BJ (cell line): ENCODE measurements around the gene FLNB. TPM values are rescaled to one million over a fixed set of nuclear protein-coding genes. Genes with fewer than 3 reads are reported as not detected.

Experiments used
- CTCF ChIA-PET: fragments of 350-600 bp; formaldehyde crosslinking; extraction: SDS; loops from one replicate; lab custom pipeline; 2021; ENCODE audit warnings: antibody characterized with exemption, inconsistent platforms; lab: Yijun Ruan, JAX
- POLR2A ChIA-PET: fragments of 300-600 bp; sonication (Branson Sonifier 250); formaldehyde crosslinking; extraction: SDS; loops from one replicate; lab custom pipeline; 2021; ENCODE audit warnings: antibody characterized with exemption; lab: Charles Lee
- DNase-seq: peaks from one replicate; pipeline ENCODE4 v3.0.0-alpha.2; 2011; ENCODE audit warnings: low read depth
- H3K27me3 ChIP-seq: 2 replicates; pipeline ENCODE4 v1.6.0; 2011; ENCODE audit warnings: low read length; ENCODE audit not compliant: control insufficient read depth, insufficient read depth
- H3K36me3 ChIP-seq: 2 replicates; pipeline ENCODE4 v1.5.1; 2011; ENCODE audit warnings: low read length; ENCODE audit not compliant: control insufficient read depth, insufficient read depth
- H3K4me3 ChIP-seq: 2 replicates; pipeline ENCODE4 v1.5.1; 2011; ENCODE audit warnings: low read depth, mild to moderate bottlenecking, control low read depth, low read length
- polyA plus RNA-seq: library from polyadenylated mRNA; depleted of rRNA; stranded (reverse); fragments of >200 nt; gene quantifications from 2 replicates; pipeline ENCODE4 v1.2.3, GENCODE V29; 2011
- TF ChIP-seq, protein P1 (sequence below): IDR thresholded peaks from 2 replicates; pipeline ENCODE4 v1.5.1; 2011; ENCODE audit warnings: low read depth, mild to moderate bottlenecking, control low read depth, inconsistent platforms, low read length, moderate library complexity; ENCODE audit not compliant: insufficient read depth

The FLNB gene
- polyA plus RNA-seq, 1 experiment, result 111 TPM

DNA sequence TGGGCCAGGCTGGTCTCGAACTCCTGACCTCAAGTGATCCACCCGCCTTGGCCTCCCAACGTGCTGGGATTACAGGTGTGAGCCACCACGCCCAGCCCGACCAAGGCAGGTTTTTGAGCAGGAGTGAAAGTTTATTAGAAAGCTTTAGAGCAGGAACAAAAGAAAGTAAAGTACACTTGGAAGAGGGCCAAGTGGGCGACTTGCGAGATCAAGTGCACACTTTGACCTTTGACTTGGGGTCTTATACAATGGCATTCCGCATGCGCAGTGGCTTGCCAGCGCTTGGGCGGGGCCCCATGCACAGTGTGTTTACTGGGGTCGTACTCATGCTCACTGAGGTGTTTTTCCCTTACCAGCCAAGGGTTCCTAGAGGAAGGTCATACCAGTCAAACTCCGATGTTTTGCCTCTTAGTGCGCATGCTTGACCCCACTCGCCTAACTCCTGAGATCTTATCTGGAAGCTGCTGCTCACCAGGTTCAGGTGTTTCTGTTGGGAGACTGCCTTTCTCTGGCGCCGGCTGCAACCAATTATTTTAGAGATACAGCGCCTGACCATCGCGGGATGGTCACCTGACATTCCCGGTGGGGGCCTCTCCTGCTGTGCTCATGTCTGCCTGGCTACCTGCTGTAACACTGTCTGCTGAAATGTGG lies 46.9 kb upstream of the FLNB start:
- Histone ChIP-seq H3K27me3 (no peaks in the 10 kb centered on the region), H3K36me3 (no peaks in the 10 kb centered on the region), H3K4me3 (no peak overlapping the region)
- TF ChIP-seq, protein P1, sequence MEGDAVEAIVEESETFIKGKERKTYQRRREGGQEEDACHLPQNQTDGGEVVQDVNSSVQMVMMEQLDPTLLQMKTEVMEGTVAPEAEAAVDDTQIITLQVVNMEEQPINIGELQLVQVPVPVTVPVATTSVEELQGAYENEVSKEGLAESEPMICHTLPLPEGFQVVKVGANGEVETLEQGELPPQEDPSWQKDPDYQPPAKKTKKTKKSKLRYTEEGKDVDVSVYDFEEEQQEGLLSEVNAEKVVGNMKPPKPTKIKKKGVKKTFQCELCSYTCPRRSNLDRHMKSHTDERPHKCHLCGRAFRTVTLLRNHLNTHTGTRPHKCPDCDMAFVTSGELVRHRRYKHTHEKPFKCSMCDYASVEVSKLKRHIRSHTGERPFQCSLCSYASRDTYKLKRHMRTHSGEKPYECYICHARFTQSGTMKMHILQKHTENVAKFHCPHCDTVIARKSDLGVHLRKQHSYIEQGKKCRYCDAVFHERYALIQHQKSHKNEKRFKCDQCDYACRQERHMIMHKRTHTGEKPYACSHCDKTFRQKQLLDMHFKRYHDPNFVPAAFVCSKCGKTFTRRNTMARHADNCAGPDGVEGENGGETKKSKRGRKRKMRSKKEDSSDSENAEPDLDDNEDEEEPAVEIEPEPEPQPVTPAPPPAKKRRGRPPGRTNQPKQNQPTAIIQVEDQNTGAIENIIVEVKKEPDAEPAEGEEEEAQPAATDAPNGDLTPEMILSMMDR, result no peak
- DNase-seq, result no peak
- ChIA-PET POLR2A (no interaction called here), CTCF (interaction anchor here (0.9 to 2.3 kb wide), 11 partner anchors 12 to 217 kb away, joined by 3 to 9 read pairs (median 4); no protein-coding TSS in a partner anchor)

DNA sequence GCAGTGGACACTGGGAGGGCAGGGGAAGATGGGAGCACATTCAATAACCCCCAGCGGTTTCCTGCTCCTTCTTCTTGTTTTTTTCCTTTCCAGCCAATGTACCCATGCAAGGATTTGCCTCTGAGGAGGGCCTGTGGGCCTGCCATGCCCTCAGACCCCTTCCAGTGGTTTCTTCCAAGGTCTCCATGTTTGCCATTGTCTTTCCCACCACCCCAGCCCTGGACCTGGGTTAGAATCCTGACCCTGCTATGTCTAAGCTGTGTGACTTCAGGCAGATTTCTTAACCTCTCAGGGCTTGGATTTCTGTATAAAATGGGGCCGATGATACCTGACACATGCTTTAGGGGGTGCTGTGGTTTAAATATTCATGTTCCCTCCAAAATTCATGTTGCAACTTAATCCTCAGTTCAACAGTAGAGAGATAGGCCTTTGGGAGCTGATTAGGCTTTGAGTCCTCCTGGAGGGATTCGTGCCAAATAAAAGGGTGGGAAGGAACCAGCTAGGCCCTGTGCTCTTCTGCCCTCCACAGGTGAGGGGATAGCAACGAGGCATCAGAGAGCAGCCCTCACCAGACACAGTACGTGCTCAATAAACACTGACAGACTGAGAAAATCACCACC lies 46.3 kb upstream of the FLNB start:
- H3K27me3 ChIP-seq, result no peaks in the 10 kb centered on the region
- H3K36me3 ChIP-seq, result no peaks in the 10 kb centered on the region
- no peak overlapping the region for H3K4me3 ChIP-seq
- no peak for DNase-seq
- POLR2A ChIA-PET, result no interaction called here
- CTCF ChIA-PET, result interaction anchor here (0.7 to 2.3 kb wide), 12 partner anchors 12 to 278 kb away, joined by 3 to 9 read pairs (median 4); no protein-coding TSS in a partner anchor
- TF ChIP-seq, protein P1, result peak; percentile 54

DNA sequence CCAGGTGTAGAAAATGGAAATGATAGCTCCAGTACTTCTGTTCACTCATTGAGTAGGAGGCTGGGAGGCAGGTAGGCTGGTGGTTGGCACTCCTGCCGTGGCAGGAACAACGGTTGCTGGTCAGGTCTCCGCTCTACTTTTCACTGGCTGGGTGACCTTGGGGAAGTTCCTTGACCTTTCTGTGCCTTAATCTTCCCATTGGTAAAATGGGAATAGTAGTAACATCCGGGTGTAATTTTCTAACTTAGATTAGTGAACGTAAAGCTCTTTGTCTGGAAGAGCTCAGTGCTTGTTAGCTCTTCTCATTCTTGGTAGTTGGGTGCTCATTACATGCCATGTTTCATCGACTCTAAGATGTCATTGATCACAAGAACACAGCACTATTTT lies 45.8 kb upstream of the FLNB start:
- TF ChIP-seq, protein P1, result no peak
- no peak overlapping the region for H3K4me3 ChIP-seq
- no peak for DNase-seq
- POLR2A ChIA-PET, result interaction anchor here (0.6 kb wide), 1 partner anchor 48 kb away, joined by 3 read pairs; no protein-coding TSS in a partner anchor
- CTCF ChIA-PET, result interaction anchor here (0.7 to 2.3 kb wide), 10 partner anchors 11 to 278 kb away, joined by 3 to 9 read pairs (median 4); no protein-coding TSS in a partner anchor
- no peaks in the 10 kb centered on the region for H3K36me3 ChIP-seq
- no peaks in the 10 kb centered on the region for H3K27me3 ChIP-seq

DNA sequence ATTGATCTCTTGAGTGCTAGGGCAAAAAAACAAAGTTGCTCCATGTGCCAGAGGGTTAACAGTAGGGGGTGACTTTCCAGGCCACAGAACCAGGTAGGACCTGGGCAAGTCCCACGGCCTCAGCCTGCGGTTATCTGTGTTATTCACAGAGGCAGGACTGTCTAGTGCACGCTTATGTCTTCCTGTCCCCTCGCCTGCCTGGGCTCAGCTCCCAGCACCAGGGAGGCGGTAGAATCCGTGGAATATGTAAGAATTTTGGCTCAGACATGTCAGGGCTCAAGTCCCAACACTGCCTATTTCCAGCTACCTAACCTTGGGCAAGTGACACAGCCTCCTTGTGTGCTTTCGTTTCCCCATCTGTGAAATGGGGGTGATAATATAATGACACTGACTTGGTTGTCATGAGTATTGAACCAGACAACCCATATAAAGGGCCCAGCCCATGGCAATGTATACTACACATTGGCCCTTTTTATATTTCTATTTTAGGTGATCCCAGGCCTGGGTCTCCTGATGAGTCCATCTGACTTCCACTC lies 44.3 kb upstream of the FLNB start:
- ChIA-PET POLR2A (no interaction called here), CTCF (interaction anchor here (0.6 to 2.3 kb wide), 2 partner anchors 14 to 91 kb away, joined by 3 to 7 read pairs; no protein-coding TSS in a partner anchor)
- no peaks in the 10 kb centered on the region for H3K36me3 ChIP-seq
- no peaks in the 10 kb centered on the region for H3K27me3 ChIP-seq
- H3K4me3 ChIP-seq, result no peak overlapping the region
- no peak for DNase-seq
- TF ChIP-seq, protein P1, result no peak

DNA sequence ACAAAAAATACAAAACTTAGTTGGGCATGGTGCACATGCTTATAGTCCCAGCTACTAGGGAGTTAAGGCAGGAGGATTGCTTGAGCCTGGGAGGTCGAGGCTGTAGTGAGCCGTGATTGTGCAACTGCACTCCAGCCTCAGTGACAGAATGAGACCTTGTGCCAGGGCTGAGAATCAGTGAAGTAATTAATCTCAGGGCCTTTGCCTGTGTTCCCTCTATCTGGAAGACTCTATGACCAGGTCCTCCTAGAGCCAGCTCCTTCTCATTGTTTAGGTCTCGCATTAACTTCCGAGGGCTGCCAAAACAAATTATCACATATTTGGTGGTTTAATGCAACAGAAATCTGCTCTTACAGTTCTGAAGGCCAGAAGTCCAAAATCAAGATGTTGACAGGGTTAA lies 41.4 kb upstream of the FLNB start:
- CTCF ChIA-PET, result interaction anchor here (0.6 to 1.0 kb wide), 2 partner anchors 12 to 114 kb away, joined by 3 read pairs; no protein-coding TSS in a partner anchor
- TF ChIP-seq, protein P1, result no peak

More for the DNA sequence above, 41.4 kb upstream of the FLNB start:
- H3K27me3 ChIP-seq, result no peaks in the 10 kb centered on the region
- no peaks in the 10 kb centered on the region for H3K36me3 ChIP-seq
- DNase-seq, result no peak
- no peak overlapping the region for H3K4me3 ChIP-seq
- POLR2A ChIA-PET, result no interaction called here
